Fibroblast of lung (primary cell): ENCODE measurements around the gene LRFN2.

Experiments
- CTCF ChIP-seq, 2 donors: IDR thresholded peaks in 1 of 2; conservative IDR thresholded peaks in 1 of 2; 1 replicate in 1 of 2; 2 replicates in 1 of 2; pipeline ENCODE4 v1.5.1; 2011 to 2012; ENCODE audit warnings: low read length in 2 of 2, control low read depth in 1 of 2, inconsistent platforms in 1 of 2, low read depth in 1 of 2, mild to moderate bottlenecking in 1 of 2
- EZH2 ChIP-seq: IDR thresholded peaks from 2 replicates; pipeline ENCODE4 v1.5.1; 2012; ENCODE audit warnings: low read length, control low read depth, mild to moderate bottlenecking; ENCODE audit errors: missing control alignments

- no peak for TF ChIP-seq CTCF (conservative IDR thresholded peaks at IDR 0.05 in 1 of 2, IDR thresholded peaks at IDR 0.05 in 1 of 2; ENCODE audit: low read depth in 1 of 2, low read length in 2 of 2)
- TF ChIP-seq EZH2, result no peak
These were observed 110.5 kb downstream of the LRFN2 start for GRCh38 chr6:40476673-40477072.
